ENCODE measurements around the gene MRC2.

MRC2 gene

GRCh38 chr17:62735044-62735651 is 107.7 kb downstream of the MRC2 start:
- Histone ChIP-seq H3K9ac (ENCODE audit: low read depth, low read length, poor library complexity, severe bottlenecking) (no peak overlapping the region), H4K20me1 (ENCODE audit: insufficient read depth, low read length, poor library complexity, severe bottlenecking) (no peaks in the 10 kb centered on the region), H3K36me3 (ENCODE audit: insufficient read depth, low read length) (no peaks in the 10 kb centered on the region), H3K4me2 (ENCODE audit: low read depth, low read length, poor library complexity, severe bottlenecking) (no peak overlapping the region), H3K4me3 (ENCODE audit: low read length, poor library complexity, severe bottlenecking) (no peak overlapping the region), H2AFZ (ENCODE audit: low read length) (no peak overlapping the region), H3K4me1 (ENCODE audit: insufficient read depth, low read length, poor library complexity, severe bottlenecking) (no peaks in the 10 kb centered on the region), H3F3A (ENCODE audit: low read depth) (no peaks in the 10 kb centered on the region), H3K9me3 (ENCODE audit: insufficient read depth, low read depth, low read length) (no peaks in the 10 kb centered on the region), H3K79me2 (ENCODE audit: insufficient read depth, low read length) (no peaks in the 10 kb centered on the region), H3K27me3 (ENCODE audit: insufficient read depth, low read length, poor library complexity, severe bottlenecking) (no peaks in the 10 kb centered on the region), H3K9me2 (replicated peaks; ENCODE audit: low read depth, low read length) (no peaks in the 10 kb centered on the region)
- no peak for TF ChIP-seq EZH2phosphoT487 (IDR thresholded peaks at IDR 0.05; ENCODE audit: borderline replicate concordance)
- no peak for TF ChIP-seq CTCF (conservative IDR thresholded peaks at IDR 0.05; ENCODE audit: low read length)

- no peaks in the 10 kb centered on the region for H3K27me3 ChIP-seq (ENCODE audit: insufficient read depth, low read length, poor library complexity, severe bottlenecking)
- no peak overlapping the region for H2AFZ ChIP-seq (ENCODE audit: low read length)
- no peaks in the 10 kb centered on the region for H3F3A ChIP-seq (ENCODE audit: low read depth)
- H3K4me3 ChIP-seq (ENCODE audit: low read length, poor library complexity, severe bottlenecking), result no peak overlapping the region
- H4K20me1 ChIP-seq (ENCODE audit: insufficient read depth, low read length, poor library complexity, severe bottlenecking), result no peaks in the 10 kb centered on the region
- no peaks in the 10 kb centered on the region for H3K4me1 ChIP-seq (ENCODE audit: insufficient read depth, low read length, poor library complexity, severe bottlenecking)
- H3K9ac ChIP-seq (ENCODE audit: low read depth, low read length, poor library complexity, severe bottlenecking), result no peak overlapping the region
- H3K36me3 ChIP-seq (ENCODE audit: insufficient read depth, low read length), result no peaks in the 10 kb centered on the region
- no peaks in the 10 kb centered on the region for H3K9me2 ChIP-seq (replicated peaks; ENCODE audit: low read depth, low read length)
- no peak overlapping the region for H3K4me2 ChIP-seq (ENCODE audit: low read depth, low read length, poor library complexity, severe bottlenecking)
- no peaks in the 10 kb centered on the region for H3K79me2 ChIP-seq (ENCODE audit: insufficient read depth, low read length)
- TF ChIP-seq CTCF (conservative IDR thresholded peaks at IDR 0.05; ENCODE audit: low read length) (no peak), EZH2phosphoT487 (IDR thresholded peaks at IDR 0.05; ENCODE audit: borderline replicate concordance) (no peak)
- H3K9me3 ChIP-seq (ENCODE audit: insufficient read depth, low read depth, low read length), result no peaks in the 10 kb centered on the region
Observed at GRCh38 chr17:62737513-62737912, 110.0 kb downstream of the MRC2 start.

- Histone ChIP-seq H3K79me2 (ENCODE audit: insufficient read depth, low read length) (no peaks in the 10 kb centered on the region), H3F3A (ENCODE audit: low read depth) (no peaks in the 10 kb centered on the region), H3K4me3 (ENCODE audit: low read length, poor library complexity, severe bottlenecking) (no peak overlapping the region), H2AFZ (ENCODE audit: low read length) (no peak overlapping the region), H3K36me3 (ENCODE audit: insufficient read depth, low read length) (no peaks in the 10 kb centered on the region), H3K9ac (ENCODE audit: low read depth, low read length, poor library complexity, severe bottlenecking) (no peak overlapping the region), H3K9me3 (ENCODE audit: insufficient read depth, low read depth, low read length) (no peaks in the 10 kb centered on the region), H3K4me2 (ENCODE audit: low read depth, low read length, poor library complexity, severe bottlenecking) (no peak overlapping the region), H3K9me2 (replicated peaks; ENCODE audit: low read depth, low read length) (no peaks in the 10 kb centered on the region), H3K27me3 (ENCODE audit: insufficient read depth, low read length, poor library complexity, severe bottlenecking) (no peaks in the 10 kb centered on the region), H3K4me1 (ENCODE audit: insufficient read depth, low read length, poor library complexity, severe bottlenecking) (no peaks in the 10 kb centered on the region), H4K20me1 (ENCODE audit: insufficient read depth, low read length, poor library complexity, severe bottlenecking) (no peaks in the 10 kb centered on the region)
- TF ChIP-seq EZH2phosphoT487 (IDR thresholded peaks at IDR 0.05; ENCODE audit: borderline replicate concordance) (no peak), CTCF (conservative IDR thresholded peaks at IDR 0.05; ENCODE audit: low read length) (no peak)
Observed at GRCh38 chr17:62738281-62738680, 110.8 kb downstream of the MRC2 start.

Data from Loucy (cell line).